Peyer's patch (tissue), 4 donors: ENCODE data around the gene LPIN1. TPM values are rescaled to one million over a fixed set of nuclear protein-coding genes. Genes with fewer than 3 reads are reported as not detected.
A peak's percentile ranks its signal among the peaks of the same experiment; 100 is the strongest.
"Not testable (repeated sequence)": the region's sequence is repeated elsewhere in the genome, so short reads cannot be mapped to it uniquely, and the experiment has no call there.

Experiments used
- DNase-seq, 3 donors: peaks; one replicate each; pipeline ENCODE4 v3.0.0-alpha.2; 2017 to 2019
- H3K27ac ChIP-seq, 4 donors: fragments of 200-600 bp; sonication (generic); one replicate each; pipeline ENCODE4 v1.5.1; 2016 to 2019
- H3K27me3 ChIP-seq, 2 donors: fragments of 200-600 bp; sonication (generic); one replicate each; pipeline ENCODE4 v1.5.1; 2019
- H3K36me3 ChIP-seq, 3 donors: fragments of 200-600 bp; sonication (generic); one replicate each; pipeline ENCODE4 v1.5.1; 2016 to 2019
- H3K4me1 ChIP-seq, 4 donors: fragments of 200-600 bp; sonication (generic); one replicate each; pipeline ENCODE4 v1.5.1; 2016 to 2019
- H3K4me3 ChIP-seq, 4 donors: fragments of 200-600 bp; sonication (generic); 1 replicate in 3 of 4; 2 replicates in 1 of 4; pipeline ENCODE4 v1.5.1; 2016 to 2019; ENCODE audit warnings: mild to moderate bottlenecking in 1 of 4
- H3K9me3 ChIP-seq, 4 donors: fragments of 200-600 bp; sonication (generic); one replicate each; pipeline ENCODE4 v1.5.1; 2016 to 2019; ENCODE audit warnings: mild to moderate bottlenecking in 1 of 4
- CTCF ChIP-seq, 6 experiments: fragments of 450-650 bp in 4 of 6; fragments of 200-600 bp in 2 of 6; sonication (generic) in 1 of 6; IDR thresholded peaks; one replicate each; pipeline ENCODE4 v1.5.1; 2017 to 2019; ENCODE audit warnings: antibody characterized with exemption in 6 of 6, mild to moderate bottlenecking in 3 of 6, moderate library complexity in 1 of 6
- POLR2A ChIP-seq, 2 donors: fragments of 450-650 bp; IDR thresholded peaks; one replicate each; pipeline ENCODE4 v1.5.1; 2017; ENCODE audit warnings: antibody characterized with exemption in 2 of 2, mild to moderate bottlenecking in 2 of 2, moderate library complexity in 2 of 2
- total RNA-seq, 4 donors: library from RNA; depleted of rRNA; stranded (reverse); fragments of >200 nt; gene quantifications; one replicate each; pipeline ENCODE4 v1.1.0, GENCODE V29; 2016

Gene LPIN1
- total RNA-seq, 4 donors from 2014 or later = 28.7 to 69.3 (median 44.0) TPM

GRCh38 chr2:11858883-11859282 lies 112.5 kb downstream of the LPIN1 start:
- no peak for TF ChIP-seq CTCF (IDR thresholded peaks at IDR 0.05)
- TF ChIP-seq POLR2A (IDR thresholded peaks at IDR 0.05) = no peak
- DNase-seq = no peak
- no peak overlapping the region for H3K4me3 ChIP-seq
- peaks cover 0 to 4% (median 0%) of the 10 kb centered on the region in 4 donors for H3K4me1 ChIP-seq
- H3K27me3 ChIP-seq = no peaks in the 10 kb centered on the region
- H3K9me3 ChIP-seq = no peaks in the 10 kb centered on the region
- H3K36me3 ChIP-seq = no peaks in the 10 kb centered on the region
- H3K27ac ChIP-seq = no peak overlapping the region

- H3K27ac ChIP-seq, H3K27me3 ChIP-seq, H3K36me3 ChIP-seq, DNase-seq, H3K4me1 ChIP-seq, H3K4me3 ChIP-seq, H3K9me3 ChIP-seq: not testable (repeated sequence)
Observed at GRCh38 chr2:11859975-11860374, 113.5 kb downstream of the LPIN1 start.

- no peak for DNase-seq
- no peak overlapping the region for H3K4me3 ChIP-seq
- peaks cover 0 to 4% (median 0%) of the 10 kb centered on the region in 4 donors for H3K4me1 ChIP-seq
- TF ChIP-seq CTCF (IDR thresholded peaks at IDR 0.05) (no peak), POLR2A (IDR thresholded peaks at IDR 0.05) (no peak)
- no peaks in the 10 kb centered on the region for H3K9me3 ChIP-seq
- no peaks in the 10 kb centered on the region for H3K27me3 ChIP-seq
- H3K27ac ChIP-seq = no peak overlapping the region
- H3K36me3 ChIP-seq = no peaks in the 10 kb centered on the region
Observed at GRCh38 chr2:11861044-11861443, 114.6 kb downstream of the LPIN1 start.

- no peak overlapping the region for H3K4me3 ChIP-seq
- no peaks in the 10 kb centered on the region for H3K27me3 ChIP-seq
- no peak for DNase-seq
- H3K36me3 ChIP-seq = no peaks in the 10 kb centered on the region
- no peak overlapping the region for H3K27ac ChIP-seq
- H3K4me1 ChIP-seq = peaks cover 0 to 4% (median 0%) of the 10 kb centered on the region in 4 donors
- TF ChIP-seq POLR2A (IDR thresholded peaks at IDR 0.05) (no peak), CTCF (IDR thresholded peaks at IDR 0.05) (no peak)
- H3K9me3 ChIP-seq = no peaks in the 10 kb centered on the region
Observed at GRCh38 chr2:11862049-11862448, 115.6 kb downstream of the LPIN1 start.

GRCh38 chr2:11863103-11863502 lies 116.7 kb downstream of the LPIN1 start:
- H3K4me1 ChIP-seq = peaks cover 0 to 4% (median 0%) of the 10 kb centered on the region in 4 donors
- no peaks in the 10 kb centered on the region for H3K27me3 ChIP-seq
- H3K27ac ChIP-seq = no peak overlapping the region
- H3K9me3 ChIP-seq = no peaks in the 10 kb centered on the region
- DNase-seq = no peak
- TF ChIP-seq CTCF (IDR thresholded peaks at IDR 0.05) (no peak), POLR2A (IDR thresholded peaks at IDR 0.05) (no peak)
- H3K4me3 ChIP-seq = no peak overlapping the region
- H3K36me3 ChIP-seq = no peaks in the 10 kb centered on the region

GRCh38 chr2:11863513-11864328 lies 117.3 kb downstream of the LPIN1 start:
- Histone ChIP-seq H3K36me3 (no peaks in the 10 kb centered on the region), H3K4me1 (peaks cover 0 to 4% (median 0%) of the 10 kb centered on the region in 4 donors), H3K27me3 (no peaks in the 10 kb centered on the region), H3K9me3 (no peaks in the 10 kb centered on the region), H3K4me3 (no peak overlapping the region), H3K27ac (no peak overlapping the region)
- DNase-seq = peak; percentile 64 to 87 (median 68)
- TF ChIP-seq CTCF (IDR thresholded peaks at IDR 0.05) (peak; percentile 73 to 91 (median 76)), POLR2A (IDR thresholded peaks at IDR 0.05) (no peak)
